ENCODE results near the gene R3HCC1L.

R3HCC1L gene

DNA sequence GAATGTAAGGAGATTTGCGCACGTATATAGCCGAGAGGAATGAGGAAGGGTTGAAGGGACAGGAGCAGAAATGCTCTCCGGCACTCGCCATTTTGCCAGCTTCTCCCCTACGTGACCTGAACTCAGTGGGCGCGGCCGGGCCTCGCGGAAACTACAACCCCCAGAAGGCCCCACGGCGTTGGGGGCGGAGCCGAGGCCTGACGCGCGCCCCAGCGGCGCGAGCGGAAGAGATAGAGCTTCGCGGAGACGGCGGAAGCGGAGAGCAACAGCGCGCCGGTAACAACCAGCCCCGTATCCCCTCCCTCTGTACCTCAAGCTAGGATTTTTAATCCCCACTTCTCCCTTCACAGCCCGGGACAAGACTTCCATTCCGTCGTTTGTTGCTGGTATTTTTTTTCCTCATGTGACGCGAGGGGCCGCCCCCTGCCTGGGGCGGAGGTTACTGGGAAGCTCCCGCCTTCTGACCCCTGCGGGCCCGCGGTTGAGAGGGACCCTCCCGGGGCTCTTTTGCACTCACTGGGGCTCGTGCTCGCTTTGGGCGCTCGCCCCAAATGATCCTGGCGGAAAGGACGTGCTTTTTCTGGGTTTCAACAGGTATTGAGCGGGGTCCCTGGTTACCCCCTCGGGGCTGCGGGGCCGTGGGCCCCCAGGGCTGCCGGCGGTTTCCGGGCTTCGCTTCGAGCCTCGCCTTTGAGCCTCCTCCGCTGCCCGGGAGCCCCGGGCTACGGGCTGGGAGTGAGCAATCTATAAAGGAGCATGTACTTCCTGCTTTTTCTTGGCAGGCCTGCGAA, at the start of gene R3HCC1L:
R3HCC1L (plus strand) TSS at position 227 of the 791 bp plus-strand sequence. CDS start 73,458 bp downstream, outside the sequence.
- peak; percentile 93 for DNase-seq (ENCODE audit: low spot score)

DNA sequence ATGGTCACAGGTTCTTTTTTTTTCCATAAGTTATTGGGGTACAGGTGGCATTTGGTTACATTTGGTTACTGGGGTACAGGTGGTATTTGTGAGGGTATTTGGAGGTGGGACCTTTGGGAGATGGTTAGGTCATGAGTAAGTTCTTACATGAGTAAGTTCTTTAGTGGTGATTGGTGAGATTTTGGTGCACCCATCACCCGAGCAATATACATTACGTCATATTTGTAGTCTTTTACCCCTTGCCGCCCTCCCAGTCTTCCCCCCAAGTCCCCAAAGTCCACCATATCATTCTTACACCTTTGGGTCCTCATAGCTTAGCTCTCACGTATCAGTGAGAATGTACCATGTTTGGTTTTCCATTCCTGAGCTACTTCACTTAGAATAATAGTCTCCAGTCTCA, 49.2 kb upstream of the R3HCC1L start:
- DNase-seq (ENCODE audit: low spot score) = no peak

DNA sequence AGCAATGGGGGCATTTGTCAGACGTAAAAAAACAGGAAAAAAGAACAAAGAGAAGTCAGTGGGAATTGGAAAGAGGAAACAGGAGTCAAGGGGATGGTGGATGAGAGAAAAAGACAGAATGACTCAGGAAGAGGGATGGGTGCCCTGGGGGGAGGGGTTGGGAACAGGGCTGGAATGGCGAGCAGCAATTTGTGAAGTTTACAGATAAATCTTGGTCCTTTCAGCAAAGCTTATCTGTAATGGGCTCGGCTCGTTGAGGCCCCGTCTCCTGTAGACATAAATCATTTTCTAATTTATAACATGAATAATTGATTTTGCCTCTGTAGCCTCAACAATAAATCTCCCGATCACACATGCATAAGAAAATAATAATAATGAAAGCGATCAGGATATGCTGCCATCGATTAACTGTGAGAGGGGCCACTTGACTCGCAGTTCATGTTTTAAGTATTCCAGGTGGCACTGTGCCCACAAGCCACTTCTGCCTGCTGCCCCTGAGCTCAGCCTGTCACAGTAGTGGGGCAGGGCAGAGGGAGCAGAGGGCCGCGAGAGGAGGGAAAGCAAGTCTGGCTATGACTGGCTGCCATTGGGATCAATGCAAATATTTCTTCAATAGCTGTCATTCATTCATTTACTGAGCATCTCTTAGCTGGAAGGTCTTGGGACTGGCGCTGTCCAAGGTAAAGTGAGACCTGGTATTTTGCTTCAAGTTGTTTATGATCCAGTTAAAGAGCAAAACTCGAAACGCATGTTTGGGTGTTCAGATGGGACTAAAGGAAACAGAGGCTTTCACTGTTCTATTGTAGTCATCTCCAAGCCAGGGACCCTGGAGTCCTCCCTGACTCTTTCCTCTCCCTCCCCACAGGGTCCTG, 47.4 kb upstream of the R3HCC1L start:
- DNase-seq (ENCODE audit: low spot score) = no peak

DNA sequence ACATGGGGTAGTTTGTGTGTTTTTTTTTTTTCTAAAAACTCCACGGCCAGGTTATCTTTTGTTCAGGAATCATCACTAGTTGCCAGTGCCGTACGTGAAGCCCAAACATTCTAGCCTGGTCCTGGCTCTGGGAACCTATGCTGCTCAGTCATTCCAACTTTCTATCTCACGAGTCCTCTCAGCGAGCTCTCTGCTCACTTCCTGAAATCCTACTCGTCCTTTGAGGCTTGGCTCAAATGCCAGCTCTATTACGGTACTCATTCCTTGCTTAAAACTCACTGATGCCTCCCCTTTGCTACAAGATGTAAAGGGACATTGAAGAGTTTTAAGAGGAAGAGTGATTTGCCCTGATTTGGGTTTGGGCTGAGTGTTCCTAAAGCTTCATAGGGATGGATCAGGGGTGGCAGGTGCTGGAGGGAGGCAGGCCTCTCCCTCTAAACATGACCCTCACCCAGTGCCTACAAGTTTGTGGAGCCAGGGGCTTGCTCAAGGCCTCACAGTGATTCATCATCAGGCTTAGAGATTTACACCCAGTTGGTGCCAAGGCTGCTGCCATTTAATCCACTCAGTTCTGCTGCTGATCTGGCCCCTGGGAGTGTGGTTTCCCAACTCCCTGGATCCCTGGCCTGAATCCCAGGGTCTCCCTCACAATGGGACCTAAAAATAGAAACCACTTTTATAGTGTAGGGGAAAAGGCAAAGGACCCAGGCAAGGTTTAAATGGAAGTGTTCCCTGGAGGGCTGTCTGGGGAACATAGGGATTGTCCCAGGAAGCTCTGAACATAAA, 46.1 kb upstream of the R3HCC1L start:
- DNase-seq (ENCODE audit: low spot score) = no peak

DNA sequence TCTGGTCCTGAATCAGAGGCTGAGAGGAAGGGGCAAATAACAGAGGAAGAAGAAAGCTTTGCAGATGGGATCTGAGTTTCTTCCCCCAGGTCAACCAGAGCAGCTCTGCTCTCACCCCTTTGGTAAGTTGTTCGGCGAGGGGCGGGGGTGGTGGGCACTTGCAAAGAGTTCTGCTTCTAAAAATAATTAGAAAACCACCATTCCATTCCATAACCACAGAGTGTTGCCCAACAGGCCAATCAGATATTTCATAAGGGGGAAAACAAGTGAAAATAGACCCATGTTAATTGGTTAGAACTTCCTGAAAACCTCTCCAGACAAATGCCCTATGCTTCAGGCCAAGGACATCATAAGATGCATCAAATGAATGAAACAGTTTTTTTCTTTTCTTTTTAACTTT, 43.6 kb upstream of the R3HCC1L start:
- no peak for DNase-seq (ENCODE audit: low spot score)

DNA sequence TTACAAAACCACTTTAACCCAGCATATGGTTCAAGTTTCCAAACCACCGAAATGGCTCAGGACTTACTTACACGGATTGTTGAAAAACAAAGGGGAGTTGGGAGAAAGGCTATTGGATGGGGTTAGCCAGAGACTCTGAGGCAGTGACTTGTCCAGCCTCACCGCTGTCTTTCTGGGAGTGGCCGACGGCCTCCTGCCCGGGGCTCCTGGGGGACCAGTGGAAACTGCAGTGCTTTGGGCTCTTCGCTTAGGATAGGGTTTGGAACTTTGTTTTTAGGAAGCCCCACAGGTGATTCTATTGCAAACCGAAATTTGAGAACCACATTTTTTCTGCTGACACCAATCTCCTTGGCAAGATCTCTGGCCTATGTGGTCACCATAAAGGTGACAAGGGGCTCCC, 38.1 kb upstream of the R3HCC1L start:
- no peak for DNase-seq (ENCODE audit: low spot score)

DNA sequence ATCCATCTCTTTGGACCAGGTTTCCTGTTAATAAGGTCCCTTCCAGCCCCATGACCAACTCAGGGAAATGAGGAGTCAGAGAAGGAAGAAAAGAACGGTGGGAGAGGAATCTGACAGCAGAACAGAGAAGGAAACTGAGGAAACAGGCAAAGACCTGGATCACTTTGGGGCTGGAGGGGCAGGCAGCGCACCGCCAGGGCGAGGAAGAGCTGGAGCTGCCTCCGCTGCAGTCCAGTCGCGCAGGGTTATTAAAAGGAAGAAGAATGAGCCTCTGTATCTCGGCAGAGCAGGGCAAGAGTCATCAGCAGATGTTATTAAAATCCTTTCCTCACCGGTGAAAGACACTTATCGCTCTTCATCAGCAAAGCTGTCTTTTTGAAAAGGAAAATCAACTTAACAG, 37.7 kb upstream of the R3HCC1L start:
- no peak for DNase-seq (ENCODE audit: low spot score)

DNA sequence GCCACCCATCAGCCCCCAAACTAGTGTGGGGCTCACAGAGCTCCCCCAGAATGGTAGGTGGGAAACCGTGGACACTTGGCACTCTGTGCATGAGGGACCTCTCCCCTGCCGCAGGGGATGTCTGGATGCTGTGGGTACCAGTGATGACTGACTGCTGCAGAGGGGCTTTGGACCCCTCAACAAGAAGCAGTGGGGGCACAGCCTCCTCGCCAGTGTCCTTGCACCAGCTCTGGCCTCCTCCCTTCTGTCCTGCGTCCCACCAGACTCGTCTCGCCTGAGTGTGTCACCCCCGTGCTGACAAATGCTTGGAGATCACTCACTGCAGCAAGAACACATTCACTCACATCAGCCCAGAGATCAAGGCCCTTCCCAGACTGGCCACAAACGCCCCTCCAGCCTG, 37.3 kb upstream of the R3HCC1L start:
- DNase-seq (ENCODE audit: low spot score) = no peak

DNA sequence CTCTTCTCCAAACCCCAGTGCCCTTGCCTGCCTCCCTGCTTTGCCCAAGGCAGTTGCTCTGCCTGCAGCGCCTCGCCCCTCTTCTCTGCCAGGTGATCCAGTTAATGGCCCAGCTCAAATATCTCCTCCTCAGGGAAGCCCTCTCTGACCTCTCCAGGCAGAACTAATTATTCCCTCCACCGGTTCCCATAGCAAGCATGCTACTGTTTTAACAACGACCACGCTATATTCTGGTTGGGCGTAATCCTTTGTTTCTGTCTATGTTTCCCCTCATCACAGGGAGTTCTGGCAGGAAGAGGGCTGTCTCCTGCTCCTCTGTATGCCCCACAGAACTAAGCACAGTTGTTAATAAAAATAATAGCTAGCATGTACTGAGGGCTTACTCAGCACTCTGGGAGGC, 36.8 kb upstream of the R3HCC1L start:
- no peak for DNase-seq (ENCODE audit: low spot score)

DNA sequence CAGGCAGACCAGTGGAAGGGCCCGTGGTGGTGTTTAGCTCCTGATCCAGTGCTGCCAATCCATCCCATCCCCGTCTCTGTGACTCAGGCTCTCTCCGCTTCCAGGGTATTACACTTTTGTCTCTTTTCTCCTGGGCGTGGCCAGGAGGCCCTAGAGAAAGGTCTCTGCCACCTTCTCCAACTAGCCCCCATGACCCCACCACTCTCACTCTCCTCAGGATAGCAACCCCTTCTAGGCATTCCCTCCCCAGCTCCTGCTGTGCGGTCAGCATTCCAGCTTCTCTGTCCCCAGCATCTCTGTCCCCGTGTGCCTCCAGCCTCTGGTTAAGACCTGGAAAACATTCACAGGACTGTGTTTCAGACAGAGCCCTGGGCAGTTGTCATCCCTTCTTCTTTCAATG, 36.2 kb upstream of the R3HCC1L start:
- DNase-seq (ENCODE audit: low spot score) = no peak

DNA sequence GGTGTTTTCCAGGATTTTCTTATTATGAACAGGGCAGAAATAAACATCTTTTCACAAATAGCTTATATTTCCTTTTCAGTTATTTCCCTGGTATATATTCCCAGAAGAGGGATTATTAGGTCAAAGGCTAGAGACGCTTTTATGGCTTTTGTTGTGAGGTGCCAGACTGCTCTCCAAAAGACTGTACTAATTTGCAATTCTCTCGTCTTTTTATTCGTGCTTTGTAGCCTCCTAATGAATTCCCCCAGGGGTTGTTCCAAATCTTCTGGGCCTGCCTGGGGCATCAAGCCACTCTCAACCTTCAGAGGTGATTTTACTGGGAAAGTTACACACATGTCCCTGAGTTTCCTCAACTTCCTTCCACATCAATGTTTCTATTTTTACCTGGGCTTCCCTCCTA, 34.0 kb upstream of the R3HCC1L start:
- DNase-seq (ENCODE audit: low spot score) = no peak

DNA sequence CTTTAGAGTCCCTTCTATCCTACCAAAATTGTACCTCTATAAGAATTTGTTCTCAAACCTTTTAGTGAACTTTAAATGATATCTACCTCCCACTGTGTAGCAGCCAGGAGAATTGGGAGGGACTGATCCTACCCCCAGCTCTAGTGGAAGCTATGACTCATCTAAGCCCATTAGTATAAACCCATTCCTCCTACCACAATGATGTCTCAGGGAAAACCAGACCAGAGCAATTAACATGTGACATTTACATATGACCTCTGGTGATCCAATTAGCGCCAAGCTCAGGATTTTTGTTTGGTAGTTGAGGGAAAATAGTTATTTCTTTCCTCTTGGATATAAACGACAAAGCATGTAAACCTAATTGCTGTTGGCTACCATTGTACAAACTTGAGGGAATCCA, 33.1 kb upstream of the R3HCC1L start:
- no peak for DNase-seq (ENCODE audit: low spot score)

DNA sequence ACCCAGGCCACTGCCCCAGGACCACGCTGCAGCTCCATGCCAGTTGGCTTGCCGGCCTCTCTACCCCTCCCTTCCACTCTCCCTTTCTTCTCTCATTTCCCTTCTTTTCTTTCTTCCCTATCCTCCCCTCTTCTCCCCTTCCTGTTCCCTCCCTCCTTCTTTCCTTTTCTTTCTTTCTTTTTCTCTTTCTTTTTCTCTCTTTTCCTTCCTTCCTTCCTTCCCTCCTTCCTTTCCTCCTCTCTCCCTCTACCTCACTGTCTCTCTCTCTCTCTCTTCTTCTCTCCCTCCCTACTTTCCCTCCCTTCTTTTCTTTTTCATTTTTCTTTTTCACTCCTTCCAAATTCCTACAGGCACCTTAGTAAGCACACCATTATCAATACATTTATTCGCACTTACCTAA, 30.3 kb upstream of the R3HCC1L start:
- no peak for DNase-seq (ENCODE audit: low spot score)

DNA sequence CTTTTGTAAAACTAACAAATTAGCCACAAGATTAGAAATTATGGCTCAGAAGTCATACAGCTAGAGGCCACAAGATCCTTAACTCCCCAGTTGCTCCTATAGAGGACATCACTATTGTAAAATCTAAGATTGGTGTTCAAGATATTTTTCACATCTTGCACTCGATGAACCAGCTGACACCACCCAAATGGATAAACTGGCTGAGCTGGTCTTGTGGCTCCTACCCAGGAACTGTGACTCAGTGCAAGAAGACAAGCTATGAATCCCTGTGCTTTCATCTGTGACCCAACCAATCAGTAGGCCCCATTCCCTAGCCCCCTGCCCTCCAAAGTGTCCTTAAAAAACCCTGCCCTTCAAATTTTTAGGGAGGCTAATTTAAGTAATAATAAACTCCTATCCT, 27.9 kb upstream of the R3HCC1L start:
- DNase-seq (ENCODE audit: low spot score) = no peak

DNA sequence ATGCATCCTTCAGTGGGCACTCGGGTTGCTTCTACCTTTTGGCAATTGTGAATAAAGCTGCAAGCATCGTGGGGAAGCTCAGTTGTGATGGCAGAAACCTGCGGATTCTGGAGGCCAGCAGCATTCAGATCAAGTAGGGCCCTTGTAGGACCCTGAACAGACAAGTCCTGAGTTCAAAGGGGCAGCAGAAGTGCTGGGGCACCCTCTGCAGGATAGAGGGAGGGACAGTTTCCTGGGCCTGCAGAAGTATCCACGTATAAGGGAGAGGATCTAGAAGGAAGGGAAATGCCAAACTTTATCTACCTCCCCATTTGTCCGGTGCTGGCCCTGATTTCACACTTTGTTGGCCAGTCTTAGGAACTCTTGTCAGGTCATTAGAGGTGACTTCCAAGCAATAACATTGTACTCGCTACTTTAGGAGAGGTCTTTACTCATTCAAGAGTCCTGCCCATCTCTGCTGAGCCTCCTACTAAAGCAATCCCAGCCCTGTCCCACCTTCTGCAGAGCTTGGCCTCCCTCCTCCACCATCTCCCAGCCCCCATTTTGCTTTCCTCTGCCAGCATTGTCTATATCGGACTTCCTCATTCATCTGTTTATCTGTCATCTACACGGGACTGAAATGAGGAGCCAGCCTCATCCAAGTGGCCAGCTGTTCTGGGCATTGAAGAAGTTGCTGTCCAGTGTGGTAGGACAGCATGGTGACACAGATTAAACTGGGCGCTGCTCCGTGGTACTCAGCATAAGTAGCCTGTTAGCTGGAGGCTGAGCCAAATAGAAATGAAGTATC, 26.6 kb upstream of the R3HCC1L start:
- DNase-seq (ENCODE audit: low spot score) = no peak

DNA sequence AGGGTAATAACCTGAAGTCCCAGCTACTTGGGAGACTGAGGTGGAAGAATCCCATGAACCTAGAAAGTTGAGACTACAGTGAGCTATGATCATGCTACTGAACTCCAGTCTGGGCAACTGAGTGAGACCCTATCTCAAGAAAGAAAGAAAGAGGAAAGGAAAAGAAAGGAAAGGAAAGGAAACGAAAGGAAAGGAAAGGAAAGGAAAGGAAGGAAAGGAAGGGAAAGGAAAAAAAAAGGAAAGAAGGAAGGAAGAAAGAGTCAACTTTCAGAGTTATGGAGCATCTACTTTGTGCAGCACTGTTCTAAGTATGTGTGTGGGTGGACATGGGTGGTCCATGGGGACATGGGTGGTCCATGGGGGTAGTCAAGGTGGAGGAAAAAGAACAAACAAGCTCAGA, 24.1 kb upstream of the R3HCC1L start:
- DNase-seq (ENCODE audit: low spot score) = no peak

DNA sequence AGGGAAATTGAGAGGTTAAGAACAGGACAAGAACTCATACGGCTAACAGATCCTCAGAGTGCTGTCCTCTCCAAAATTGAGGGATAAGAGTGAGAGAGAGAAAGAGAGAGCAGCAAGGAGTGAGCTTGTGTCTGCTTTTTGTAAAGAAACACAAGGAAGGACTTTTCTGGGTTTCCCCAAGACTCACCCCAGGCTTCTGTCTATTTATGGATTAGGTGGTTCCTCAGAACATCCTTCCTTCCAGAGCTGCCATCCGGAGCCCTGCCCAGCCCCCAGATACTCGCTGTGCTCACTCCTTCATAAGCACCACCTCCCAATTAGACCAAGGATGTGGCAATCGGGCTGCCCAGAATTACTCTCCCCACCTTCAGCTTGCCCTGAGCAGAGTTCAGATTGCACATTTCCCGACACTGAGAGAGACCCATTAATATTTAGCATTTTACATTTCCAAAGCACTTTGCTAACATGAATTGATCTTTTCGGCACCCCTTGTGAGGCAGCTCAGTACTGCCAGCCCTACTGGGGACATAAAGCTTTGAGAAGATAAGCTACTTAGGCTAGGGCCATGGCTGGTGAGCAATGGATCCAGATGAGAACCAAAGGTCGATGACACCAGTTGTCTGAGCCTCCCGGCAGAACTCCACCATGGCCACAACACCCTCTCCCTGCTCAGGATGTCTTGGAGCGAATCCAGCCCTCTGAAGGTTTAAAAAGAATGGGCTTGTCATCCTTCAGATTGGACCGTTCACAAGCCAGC, 19.2 kb upstream of the R3HCC1L start:
- no peak for DNase-seq (ENCODE audit: low spot score)

DNA sequence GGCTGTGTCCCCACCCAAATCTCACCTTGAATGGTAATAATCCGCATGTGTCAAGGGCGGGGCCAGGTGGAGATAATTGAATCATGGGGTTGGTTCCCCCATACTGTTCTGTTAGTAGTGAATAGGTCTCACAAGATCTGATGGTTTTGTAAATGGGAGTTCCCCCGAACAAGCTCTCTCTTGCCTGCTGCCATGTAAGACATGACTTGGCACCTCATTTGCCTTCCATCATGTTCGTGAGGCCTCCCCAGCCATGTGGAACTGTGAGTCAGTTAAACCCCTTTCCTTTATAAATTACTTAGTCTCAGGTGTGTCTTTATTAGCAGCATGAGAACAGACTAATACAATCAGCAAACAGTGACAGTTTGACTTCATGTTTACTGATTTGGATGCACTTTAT, 14.6 kb upstream of the R3HCC1L start:
- no peak for DNase-seq (ENCODE audit: low spot score)

DNA sequence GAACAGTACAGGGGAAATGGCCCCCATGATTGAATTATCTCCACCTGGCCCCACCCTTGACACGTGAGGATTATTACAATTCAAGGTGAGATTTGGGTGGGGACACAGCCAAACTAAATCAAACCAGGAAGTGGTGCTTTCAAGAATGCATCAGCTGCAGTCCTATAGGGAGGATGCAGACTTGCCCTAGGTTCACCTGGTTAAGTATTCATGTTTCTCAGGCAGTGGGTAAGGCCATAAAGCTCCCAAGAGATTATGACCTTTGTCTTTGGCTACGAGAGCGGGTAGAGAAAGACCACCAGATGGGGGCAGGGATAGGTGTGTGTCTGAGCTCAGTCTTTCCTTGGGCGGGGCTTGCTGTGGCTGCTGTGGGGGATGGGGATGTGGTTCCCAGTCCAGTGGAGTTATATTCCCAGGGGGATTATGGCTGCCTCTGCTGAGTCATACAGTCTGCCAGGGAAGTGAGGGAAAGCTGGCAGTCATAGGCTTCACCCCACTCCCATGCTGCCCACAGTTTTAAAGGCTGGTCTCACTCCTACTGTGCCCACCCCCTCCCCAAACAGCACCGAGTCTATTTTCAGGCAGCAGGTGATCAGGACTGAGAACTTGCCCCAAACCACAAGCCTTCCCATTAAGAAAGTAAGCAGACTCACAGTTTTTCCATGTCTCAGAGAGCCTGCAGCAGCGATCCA, 8.4 kb upstream of the R3HCC1L start:
- DNase-seq (ENCODE audit: low spot score) = no peak

DNA sequence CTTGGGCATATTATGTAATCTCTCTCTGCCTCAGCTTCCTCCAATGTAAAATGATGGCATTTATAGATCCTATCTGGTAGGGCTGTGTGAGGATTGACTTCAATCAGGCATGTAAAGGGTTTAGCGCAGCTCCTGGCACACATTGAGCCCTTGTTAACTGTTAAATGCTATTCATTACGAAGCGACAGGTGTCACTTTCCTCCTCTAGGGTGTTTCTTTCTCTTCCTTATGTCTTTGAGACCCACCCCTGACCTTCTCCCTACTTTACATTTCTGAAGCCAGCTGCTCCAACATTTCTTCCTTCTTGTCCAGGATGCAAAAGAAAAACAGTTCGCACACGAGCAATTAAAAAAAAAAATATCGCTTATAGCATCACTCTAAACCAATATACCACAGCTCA, 5.7 kb upstream of the R3HCC1L start:
- DNase-seq (ENCODE audit: low spot score) = no peak

Measured in CD4-positive, alpha-beta T cell treated with Interleukin-15 for 4 hours (primary cell).